ENCODE data around the gene ME1. TPM values are rescaled to one million over a fixed set of nuclear protein-coding genes. Genes with fewer than 3 reads are reported as not detected.

Gene ME1
- total RNA-seq, 1 donor from 2014 or later: 4.2 TPM

DNA sequence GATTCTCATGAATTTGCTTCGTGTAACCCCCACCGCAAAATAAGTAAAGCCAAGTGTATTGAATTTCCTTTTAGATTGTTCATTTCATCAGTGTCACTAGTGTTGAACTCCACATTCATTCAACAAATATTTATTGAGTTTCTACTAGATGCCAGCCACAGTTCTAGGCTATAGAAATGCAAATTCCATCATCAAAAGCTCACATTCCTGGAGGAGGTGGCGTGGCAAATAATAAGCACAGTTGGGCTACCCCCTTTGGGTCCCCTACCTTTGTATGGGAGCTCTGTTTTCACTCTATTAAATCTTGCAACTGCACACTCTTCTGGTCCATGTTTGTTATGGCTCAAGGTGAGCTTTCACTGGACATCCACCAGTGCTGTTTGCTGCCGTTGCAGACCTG lies 12.7 kb upstream of the ME1 start:
- Mint-ChIP-seq H3K4me1 (ENCODE audit: unreplicated experiment) (peaks cover 6% of the 10 kb centered on the region), H3K36me3 (no peaks in the 10 kb centered on the region), H3K27ac (no peak overlapping the region), H3K27me3 (peaks cover 8% of the 10 kb centered on the region), H3K4me3 (no peak overlapping the region), H3K9me3 (no peaks in the 10 kb centered on the region)
- TF ChIP-seq, protein P1, sequence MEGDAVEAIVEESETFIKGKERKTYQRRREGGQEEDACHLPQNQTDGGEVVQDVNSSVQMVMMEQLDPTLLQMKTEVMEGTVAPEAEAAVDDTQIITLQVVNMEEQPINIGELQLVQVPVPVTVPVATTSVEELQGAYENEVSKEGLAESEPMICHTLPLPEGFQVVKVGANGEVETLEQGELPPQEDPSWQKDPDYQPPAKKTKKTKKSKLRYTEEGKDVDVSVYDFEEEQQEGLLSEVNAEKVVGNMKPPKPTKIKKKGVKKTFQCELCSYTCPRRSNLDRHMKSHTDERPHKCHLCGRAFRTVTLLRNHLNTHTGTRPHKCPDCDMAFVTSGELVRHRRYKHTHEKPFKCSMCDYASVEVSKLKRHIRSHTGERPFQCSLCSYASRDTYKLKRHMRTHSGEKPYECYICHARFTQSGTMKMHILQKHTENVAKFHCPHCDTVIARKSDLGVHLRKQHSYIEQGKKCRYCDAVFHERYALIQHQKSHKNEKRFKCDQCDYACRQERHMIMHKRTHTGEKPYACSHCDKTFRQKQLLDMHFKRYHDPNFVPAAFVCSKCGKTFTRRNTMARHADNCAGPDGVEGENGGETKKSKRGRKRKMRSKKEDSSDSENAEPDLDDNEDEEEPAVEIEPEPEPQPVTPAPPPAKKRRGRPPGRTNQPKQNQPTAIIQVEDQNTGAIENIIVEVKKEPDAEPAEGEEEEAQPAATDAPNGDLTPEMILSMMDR (conservative IDR thresholded peaks at IDR 0.05): no peak
- no peak for DNase-seq (ENCODE audit: extremely low spot score, unreplicated experiment)

DNA sequence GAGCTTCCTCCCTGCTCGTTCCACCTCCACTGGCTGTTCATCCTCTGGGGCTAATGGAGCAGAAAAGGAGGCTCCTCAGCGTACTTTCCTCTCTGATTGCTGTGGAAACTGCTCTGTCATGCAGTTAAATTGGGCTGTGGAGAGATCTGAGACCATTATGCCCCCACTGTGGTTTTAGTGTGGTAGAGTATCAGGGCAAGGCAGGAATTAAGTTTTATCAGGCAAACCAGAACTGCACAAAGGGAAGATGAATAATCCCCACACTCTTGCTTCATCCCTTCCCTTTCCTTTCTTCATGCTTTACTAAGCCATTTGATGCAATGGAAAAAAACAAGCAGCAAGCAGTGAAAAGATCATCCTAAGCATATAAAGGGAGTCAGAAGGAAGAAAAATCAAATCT lies 11.9 kb upstream of the ME1 start:
- Mint-ChIP-seq H3K27ac (no peak overlapping the region), H3K36me3 (no peaks in the 10 kb centered on the region), H3K4me1 (ENCODE audit: unreplicated experiment) (peaks cover 6% of the 10 kb centered on the region), H3K4me3 (no peak overlapping the region), H3K27me3 (peaks cover 8% of the 10 kb centered on the region), H3K9me3 (no peaks in the 10 kb centered on the region)
- TF ChIP-seq, protein P1 (conservative IDR thresholded peaks at IDR 0.05): no peak
- DNase-seq (ENCODE audit: extremely low spot score, unreplicated experiment): no peak

DNA sequence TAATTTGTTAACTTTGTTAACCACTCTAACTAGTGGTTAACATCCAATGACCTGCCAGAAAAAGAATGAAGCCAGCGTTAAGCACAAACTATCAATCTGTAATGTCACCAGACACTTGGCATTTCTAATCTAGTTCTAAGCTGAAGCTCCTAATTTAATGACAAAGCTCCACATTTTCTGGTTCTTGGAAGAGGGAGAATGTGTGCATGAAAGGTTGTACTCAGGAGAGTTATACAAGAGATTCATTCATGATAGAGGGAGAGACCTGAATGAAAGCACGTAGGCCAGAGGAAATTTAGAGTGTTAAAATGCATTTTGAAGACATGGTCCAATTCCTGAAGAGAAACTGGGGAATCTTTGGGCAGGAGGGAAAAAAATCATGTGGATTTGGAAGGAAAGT lies 8.3 kb upstream of the ME1 start:
- no peak overlapping the region for H3K4me3 Mint-ChIP-seq

DNA sequence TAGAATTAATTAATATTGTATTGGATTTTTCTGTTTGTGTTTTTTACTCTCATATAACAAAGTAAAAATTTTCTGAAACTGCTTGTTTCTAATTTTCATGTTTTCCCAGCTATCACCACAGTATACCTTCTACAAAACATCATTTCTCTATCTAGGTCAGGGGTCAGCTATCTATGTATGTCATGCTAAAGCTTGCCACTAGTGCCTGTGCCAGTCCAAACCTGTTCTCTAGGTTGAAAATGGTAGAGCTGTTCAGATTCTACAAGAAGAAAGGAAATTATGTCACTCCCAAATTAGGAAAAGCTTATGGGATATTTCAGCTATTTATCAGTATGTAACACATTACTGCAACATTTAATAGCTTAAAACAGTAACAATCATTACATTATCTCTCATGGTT lies 5.8 kb upstream of the ME1 start:
- Mint-ChIP-seq H3K9me3 (no peaks in the 10 kb centered on the region), H3K27ac (no peak overlapping the region), H3K4me3 (no peak overlapping the region), H3K36me3 (no peaks in the 10 kb centered on the region), H3K4me1 (ENCODE audit: unreplicated experiment) (no peaks in the 10 kb centered on the region), H3K27me3 (no peaks in the 10 kb centered on the region)
- no peak for DNase-seq (ENCODE audit: extremely low spot score, unreplicated experiment)
- TF ChIP-seq, protein P1 (conservative IDR thresholded peaks at IDR 0.05): peak; percentile 42

More for the DNA sequence above, 8.3 kb upstream of the ME1 start:
- Mint-ChIP-seq H3K27me3 (no peaks in the 10 kb centered on the region), H3K36me3 (no peaks in the 10 kb centered on the region), H3K27ac (no peak overlapping the region), H3K9me3 (no peaks in the 10 kb centered on the region), H3K4me1 (ENCODE audit: unreplicated experiment) (peaks cover 6% of the 10 kb centered on the region)
- TF ChIP-seq, protein P1 (conservative IDR thresholded peaks at IDR 0.05): no peak
- DNase-seq (ENCODE audit: extremely low spot score, unreplicated experiment): no peak

DNA sequence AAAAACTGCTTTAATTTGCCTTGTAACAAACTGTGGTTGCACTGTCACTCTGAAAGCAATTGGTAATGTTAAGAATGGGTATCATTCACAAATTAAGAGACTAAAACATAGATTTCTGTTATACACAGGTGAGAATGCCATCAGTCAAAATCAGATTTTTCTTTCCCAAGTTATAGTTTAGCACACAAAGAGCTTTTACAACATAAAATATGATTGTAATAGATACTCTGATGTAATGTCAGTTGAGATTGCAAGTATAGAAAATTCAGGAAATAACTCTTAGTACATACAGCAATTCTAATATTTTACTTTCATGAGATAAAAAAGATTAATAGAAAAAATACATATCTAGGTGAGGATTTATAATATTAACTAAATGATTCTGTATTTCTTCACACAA lies 2.3 kb upstream of the ME1 start:
- H3K27ac Mint-ChIP-seq: no peak overlapping the region
- TF ChIP-seq, protein P1 (conservative IDR thresholded peaks at IDR 0.05): no peak
- DNase-seq (ENCODE audit: extremely low spot score, unreplicated experiment): no peak
- no peaks in the 10 kb centered on the region for H3K9me3 Mint-ChIP-seq
- H3K4me1 Mint-ChIP-seq (ENCODE audit: unreplicated experiment): no peaks in the 10 kb centered on the region
- no peak overlapping the region for H3K4me3 Mint-ChIP-seq
- no peaks in the 10 kb centered on the region for H3K36me3 Mint-ChIP-seq
- H3K27me3 Mint-ChIP-seq: no peaks in the 10 kb centered on the region

DNA sequence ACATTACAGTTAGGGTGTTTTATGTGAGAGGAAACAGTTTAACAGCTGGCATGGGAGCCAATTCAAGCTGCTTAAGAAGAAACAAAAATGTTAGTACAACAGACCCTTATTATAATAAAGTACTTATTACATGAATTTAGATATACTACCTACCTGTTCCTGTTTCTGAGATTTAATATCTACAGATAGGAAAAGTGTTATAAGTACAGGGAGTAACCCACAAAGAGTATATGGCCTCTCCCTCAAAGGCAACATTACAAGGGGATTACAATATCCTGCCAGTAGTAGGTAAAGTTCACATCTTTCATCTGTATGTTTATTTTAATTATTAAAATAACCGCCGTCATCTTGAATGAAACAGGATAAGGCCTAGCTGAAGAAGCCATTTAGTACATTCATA lies 1.8 kb upstream of the ME1 start:
- TF ChIP-seq, protein P1 (conservative IDR thresholded peaks at IDR 0.05): no peak
- peak overlapping the region; percentile 84 for H3K27ac Mint-ChIP-seq
- H3K9me3 Mint-ChIP-seq: no peaks in the 10 kb centered on the region
- H3K27me3 Mint-ChIP-seq: no peaks in the 10 kb centered on the region
- no peaks in the 10 kb centered on the region for H3K4me1 Mint-ChIP-seq (ENCODE audit: unreplicated experiment)
- H3K36me3 Mint-ChIP-seq: no peaks in the 10 kb centered on the region
- peak overlapping the region; percentile 83 for H3K4me3 Mint-ChIP-seq
- DNase-seq (ENCODE audit: extremely low spot score, unreplicated experiment): no peak
